HepG2 (cell line): ENCODE results near the gene HAPLN2. TPM values are rescaled to one million over a fixed set of nuclear protein-coding genes. Genes with fewer than 3 reads are reported as not detected.
A peak's percentile ranks its signal among the peaks of the same experiment; 100 is the strongest.

ENCODE experiments used
- ATF7-NPFF ChIP-seq: sonication (generic); formaldehyde crosslinking; IDR thresholded peaks from 2 replicates; pipeline ENCODE4 v1.8.1; 2023; ENCODE audit warnings: mild to moderate bottlenecking, low read depth, missing genetic modification reagents, moderate library complexity
- FOXJ3 ChIP-seq: sonication (generic); formaldehyde crosslinking; IDR thresholded peaks from 2 replicates; pipeline ENCODE4 v1.4.0; 2020; ENCODE audit warnings: missing genetic modification reagents, mild to moderate bottlenecking, borderline replicate concordance
- IKZF5 ChIP-seq: IDR thresholded peaks from 2 replicates; pipeline ENCODE4 v1.6.1; 2018; ENCODE audit warnings: missing genetic modification reagents, mild to moderate bottlenecking, missing compliant biosample characterization
- POLR2AphosphoS5 ChIP-seq: IDR thresholded peaks from 2 replicates; pipeline ENCODE4 v1.6.1; 2012; ENCODE audit warnings: low read depth, low read length
- PTBP1 ChIP-seq: fragments of 200-400 bp; formaldehyde crosslinking; IDR thresholded peaks from 2 replicates; pipeline ENCODE4 v1.6.1; 2018; ENCODE audit warnings: low read length, low read depth; ENCODE audit not compliant: poor library complexity, severe bottlenecking
- RAD51 ChIP-seq: fragments of 450-650 bp; IDR thresholded peaks from 2 replicates; pipeline ENCODE4 v1.6.1; 2016; ENCODE audit warnings: borderline replicate concordance
- RCOR2 ChIP-seq: IDR thresholded peaks from 2 replicates; pipeline ENCODE4 v1.6.1; 2016; ENCODE audit warnings: missing biosample characterization, missing genetic modification reagents
- ZBTB37 ChIP-seq: sonication (generic); formaldehyde crosslinking; IDR thresholded peaks from 2 replicates; pipeline ENCODE4 v1.4.0; 2020; ENCODE audit warnings: mild to moderate bottlenecking, missing genetic modification reagents
- ZNF292 ChIP-seq: sonication (generic); formaldehyde crosslinking; IDR thresholded peaks from 2 replicates; pipeline ENCODE4 v1.8.1; 2022; ENCODE audit warnings: mild to moderate bottlenecking, low read depth, missing genetic modification reagents, borderline replicate concordance
- ZNF337 ChIP-seq: sonication (generic); formaldehyde crosslinking; IDR thresholded peaks from 2 replicates; pipeline ENCODE4 v1.5.1; 2020; ENCODE audit warnings: missing genetic modification reagents, low read depth, mild to moderate bottlenecking, borderline replicate concordance
- ZNF34 ChIP-seq: sonication (generic); formaldehyde crosslinking; IDR thresholded peaks from 2 replicates; pipeline ENCODE4 v1.4.0; 2020; ENCODE audit warnings: mild to moderate bottlenecking, missing genetic modification reagents, borderline replicate concordance
- ZNF383 ChIP-seq: sonication (generic); formaldehyde crosslinking; IDR thresholded peaks from 2 replicates; pipeline ENCODE4 v1.4.0; 2020; ENCODE audit warnings: missing genetic modification reagents, mild to moderate bottlenecking, borderline replicate concordance
- ZNF496 ChIP-seq: sonication (generic); formaldehyde crosslinking; IDR thresholded peaks from 2 replicates; pipeline ENCODE4 v1.8.1; 2023; ENCODE audit warnings: mild to moderate bottlenecking, moderate library complexity, missing genetic modification reagents; ENCODE audit not compliant: insufficient replicate concordance
- ZNF577 ChIP-seq: sonication (generic); formaldehyde crosslinking; IDR thresholded peaks from 2 replicates; pipeline ENCODE4 v1.4.0; 2020; ENCODE audit warnings: mild to moderate bottlenecking, low read depth, missing genetic modification reagents, borderline replicate concordance
- ZNF629 ChIP-seq: sonication (generic); formaldehyde crosslinking; conservative IDR thresholded peaks from 2 replicates; pipeline ENCODE4 v1.5.0; 2020; ENCODE audit warnings: missing genetic modification reagents
- polyA plus RNA-seq, 8 experiments: library from polyadenylated mRNA; depleted of rRNA in 3 of 8; stranded (reverse) in 7 of 8; unstranded in 1 of 8; fragments of >200 nt; fragmentation: Illumina TruSeq in 4 of 8; extraction: Trizol in 4 of 8; gene quantifications; 2 replicates each; pipeline versions ENCODE4 v1.2.1 to v1.2.3, GENCODE V29; 2011 to 2016; ENCODE audit warnings: low read depth in 4 of 8, missing spikeins in 1 of 8, mixed read lengths in 1 of 8; ENCODE audit not compliant: insufficient read depth in 1 of 8
- total RNA-seq, 5 experiments: library from RNA; depleted of rRNA; stranded (reverse); fragments of >200 nt; fragmentation: Illumina TruSeq; extraction: Trizol; gene quantifications; 2 replicates each; pipeline ENCODE4 v1.2.3, GENCODE V29; 2016; ENCODE audit warnings: low read depth in 1 of 5

HAPLN2 gene
- total and polyA plus RNA-seq, 2 of the 13 experiments (the other 11 are each of a cell fraction or from before 2014, with no cell fraction given): not detected

GRCh38 chr1:156592910-156593660 lies 26.1 kb upstream of the HAPLN2 start (continued):
- no peak for TF ChIP-seq RCOR2
- no peak for TF ChIP-seq ZNF337 (CRISPR knock-in tag)
- peak; percentile 89 for TF ChIP-seq ZNF629 (CRISPR knock-in tag)
- no peak for TF ChIP-seq RAD51
- TF ChIP-seq PTBP1: no peak
- TF ChIP-seq ZNF383 (CRISPR knock-in tag): no peak
- TF ChIP-seq POLR2AphosphoS5: peak; percentile 11; the same call in 1 of the 2 replicates
- no peak for TF ChIP-seq IKZF5 (CRISPR knock-in tag)
- TF ChIP-seq ZNF577 (CRISPR knock-in tag): no peak
- no peak for TF ChIP-seq ZNF292 (CRISPR knock-in tag)
- no peak for TF ChIP-seq ATF7-NPFF (CRISPR knock-in tag)
- TF ChIP-seq FOXJ3: no peak
- no peak for TF ChIP-seq ZNF496 (CRISPR knock-in tag)
- no peak for TF ChIP-seq ZNF34 (CRISPR knock-in tag)
- no peak for TF ChIP-seq ZBTB37
